IPS DF 6.9 (cell line): ENCODE data around the gene TMEM200A.

Source experiments
- DNase-seq: peaks from one replicate; pipeline ENCODE4 v3.0.0-alpha.2; 2013; ENCODE audit warnings: low read depth, low spot score
- H3K27ac ChIP-seq: one replicate; pipeline ENCODE4 v1.5.1; 2013; ENCODE audit warnings: low read length, control low read depth
- H3K27me3 ChIP-seq: 2 replicates; pipeline ENCODE4 v1.6.1; 2013; ENCODE audit warnings: mild to moderate bottlenecking, low read length; ENCODE audit not compliant: control insufficient read depth, insufficient read depth
- H3K36me3 ChIP-seq: 2 replicates; pipeline ENCODE4 v1.6.1; 2013; ENCODE audit warnings: low read length; ENCODE audit not compliant: control insufficient read depth, insufficient read depth
- H3K4me1 ChIP-seq: 2 replicates; pipeline ENCODE4 v1.6.1; 2013; ENCODE audit warnings: low read length; ENCODE audit not compliant: control insufficient read depth, insufficient read depth
- H3K4me3 ChIP-seq: 2 replicates; pipeline ENCODE4 v1.5.1; 2013; ENCODE audit warnings: mild to moderate bottlenecking, low read length
- H3K9me3 ChIP-seq: 2 replicates; pipeline ENCODE4 v1.6.1; 2013; ENCODE audit warnings: low read length, inconsistent platforms; ENCODE audit not compliant: control insufficient read depth, insufficient read depth
- WGBS: extraction: QIAGEN DNeasy Blood & Tissue Kit; methylation state at CpG from one replicate; pipeline ENCODE4 v1.1.7; 2013; ENCODE audit warnings: mixed read lengths, missing lambda C conversion rate; ENCODE audit not compliant: insufficient read length, insufficient coverage; 5-methylcytosine and 5-hydroxymethylcytosine counted together

The TMEM200A gene

GRCh38 chr6:130473886-130474285 lies 108.1 kb downstream of the TMEM200A start:
- no peaks in the 10 kb centered on the region for H3K4me1 ChIP-seq
- no peaks in the 10 kb centered on the region for H3K27me3 ChIP-seq
- H3K27ac ChIP-seq = no peak overlapping the region
- H3K4me3 ChIP-seq = no peak overlapping the region
- no peaks in the 10 kb centered on the region for H3K36me3 ChIP-seq
- H3K9me3 ChIP-seq = no peaks in the 10 kb centered on the region
- no peak for DNase-seq
- WGBS = no CpG with 5 or more reads among the region's 5 CpGs

DNA sequence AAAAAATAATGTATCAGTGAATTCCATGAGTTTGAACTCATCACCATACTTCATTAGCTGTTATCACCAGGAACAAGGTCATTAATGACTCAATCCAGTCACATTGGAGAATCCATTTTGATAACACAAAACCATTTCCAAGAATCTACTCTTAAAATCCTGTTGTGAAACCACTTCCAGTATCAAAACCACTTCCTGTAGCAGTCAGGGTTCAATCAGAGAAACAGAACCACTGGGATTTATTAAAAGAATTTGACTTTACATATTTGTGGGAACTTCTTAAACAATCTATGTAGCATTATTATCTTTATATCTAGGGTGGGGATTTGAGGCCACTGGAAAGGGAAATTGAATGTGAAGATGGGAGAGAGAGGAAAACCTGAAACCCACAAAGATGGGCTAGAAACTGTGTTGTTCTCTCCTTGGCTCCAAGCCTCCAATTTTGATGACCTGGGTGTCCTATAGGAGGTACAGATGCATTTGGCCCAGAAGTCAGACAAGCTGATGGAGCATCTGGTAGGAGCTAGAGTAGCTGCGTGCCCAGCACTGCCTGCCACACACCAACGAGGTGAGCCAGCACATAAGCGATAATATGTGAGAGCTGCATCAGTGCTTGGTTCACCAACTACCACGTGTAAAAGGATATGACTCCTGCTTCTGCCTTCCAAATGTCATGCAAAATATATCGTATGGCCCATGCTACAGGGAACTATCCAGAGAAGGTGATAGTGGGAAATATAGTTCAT lies 117.0 kb downstream of the TMEM200A start:
- no CpG with 5 or more reads among the region's 5 CpGs for WGBS
- Histone ChIP-seq H3K4me3 (no peak overlapping the region), H3K4me1 (no peaks in the 10 kb centered on the region), H3K9me3 (no peaks in the 10 kb centered on the region), H3K27me3 (no peaks in the 10 kb centered on the region), H3K36me3 (no peaks in the 10 kb centered on the region), H3K27ac (no peak overlapping the region)
- DNase-seq = no peak

GRCh38 chr6:130485870-130486269 lies 120.1 kb downstream of the TMEM200A start:
- H3K4me3 ChIP-seq = no peak overlapping the region
- WGBS = no CpG with 5 or more reads among the region's 3 CpGs
- H3K27ac ChIP-seq = no peak overlapping the region
- H3K9me3 ChIP-seq = no peaks in the 10 kb centered on the region
- DNase-seq = no peak
- no peaks in the 10 kb centered on the region for H3K4me1 ChIP-seq
- no peaks in the 10 kb centered on the region for H3K27me3 ChIP-seq
- H3K36me3 ChIP-seq = no peaks in the 10 kb centered on the region

DNA sequence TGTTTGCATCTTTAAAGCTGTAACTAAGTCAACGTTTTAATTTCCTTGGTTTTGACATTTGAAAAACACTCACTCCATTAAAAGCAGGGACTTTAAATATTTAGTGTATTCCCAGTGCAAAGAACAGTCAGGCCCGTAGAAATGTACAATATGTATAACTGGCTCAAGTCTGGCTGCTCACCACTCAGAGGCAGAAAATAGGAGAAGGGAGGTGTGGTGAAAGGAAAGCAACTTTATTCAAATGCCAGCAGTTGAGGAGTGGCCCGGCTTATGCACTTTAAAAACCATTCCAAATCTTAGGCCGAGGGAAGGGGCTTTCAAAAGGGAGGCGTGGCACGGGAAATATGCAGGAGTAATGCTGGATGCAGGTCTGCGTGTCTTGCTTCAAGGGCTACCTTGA lies 120.6 kb downstream of the TMEM200A start:
- Histone ChIP-seq H3K9me3 (no peaks in the 10 kb centered on the region), H3K27ac (no peak overlapping the region), H3K4me3 (no peak overlapping the region), H3K36me3 (no peaks in the 10 kb centered on the region), H3K4me1 (no peaks in the 10 kb centered on the region), H3K27me3 (no peaks in the 10 kb centered on the region)
- no CpG with 5 or more reads among the region's 7 CpGs for WGBS
- no peak for DNase-seq

GRCh38 chr6:130489514-130489913 lies 123.7 kb downstream of the TMEM200A start:
- H3K9me3 ChIP-seq = no peaks in the 10 kb centered on the region
- DNase-seq = no peak
- no peak overlapping the region for H3K4me3 ChIP-seq
- no peaks in the 10 kb centered on the region for H3K36me3 ChIP-seq
- H3K27me3 ChIP-seq = no peaks in the 10 kb centered on the region
- H3K4me1 ChIP-seq = no peaks in the 10 kb centered on the region
- no peak overlapping the region for H3K27ac ChIP-seq
- WGBS = no CpG with 5 or more reads among the region's 1 CpG
